ENCODE results near the gene CYB5RL.

GRCh38 chr1:54240741-54241335, 41.0 kb upstream of the CYB5RL start:
- TF ChIP-seq CTCF (IDR thresholded peaks at IDR 0.05), result no peak
- TF ChIP-seq POLR2A (IDR thresholded peaks at IDR 0.05), result no peak
